Lung (tissue), 12 donors: ENCODE measurements around the gene RNF208. TPM values are rescaled to one million over a fixed set of nuclear protein-coding genes. Genes with fewer than 3 reads are reported as not detected.

Experiments
- ATAC-seq: fragments of 200-7000 bp; cut with Tn5 transposase; one replicate; pipeline ENCODE4 v1.9.1; 2020; ENCODE audit warnings: moderate number of reproducible peaks; ENCODE audit not compliant: insufficient read depth, low FRiP score
- DNase-seq, 3 donors: peaks; one replicate each; pipeline ENCODE4 v3.0.0-alpha.2; 2013 to 2017
- H3K27ac ChIP-seq, 2 donors: one replicate each; pipeline ENCODE4 v1.5.1; 2013; ENCODE audit warnings: mild to moderate bottlenecking in 2 of 2, moderate library complexity in 2 of 2, control low read depth in 1 of 2, inconsistent platforms in 1 of 2, low read depth in 1 of 2, low read length in 1 of 2
- H3K27me3 ChIP-seq, 3 donors: one replicate each; pipeline ENCODE4 v1.5.1; 2013; ENCODE audit warnings: low read length in 2 of 3; ENCODE audit not compliant: control insufficient read depth in 3 of 3, insufficient read depth in 3 of 3
- H3K36me3 ChIP-seq, 4 donors: one replicate each; pipeline ENCODE4 v1.5.1; 2013; ENCODE audit warnings: low read length in 4 of 4, mild to moderate bottlenecking in 1 of 4, moderate library complexity in 1 of 4; ENCODE audit not compliant: control insufficient read depth in 4 of 4, insufficient read depth in 4 of 4
- H3K4me1 ChIP-seq, 5 donors: one replicate each; pipeline ENCODE4 v1.5.1; 2013; ENCODE audit warnings: low read length in 5 of 5, mild to moderate bottlenecking in 2 of 5, moderate library complexity in 1 of 5; ENCODE audit not compliant: control insufficient read depth in 5 of 5, insufficient read depth in 5 of 5
- H3K4me3 ChIP-seq: one replicate; pipeline ENCODE4 v1.5.1; 2013; ENCODE audit warnings: mild to moderate bottlenecking, control low read depth, moderate library complexity
- H3K9ac ChIP-seq, 2 donors: one replicate each; pipeline ENCODE4 v1.5.1; 2013; ENCODE audit warnings: low read length in 2 of 2, control low read depth in 1 of 2; ENCODE audit not compliant: insufficient read depth in 1 of 2
- H3K9me3 ChIP-seq, 4 donors: one replicate each; pipeline ENCODE4 v1.5.1; 2013; ENCODE audit warnings: low read length in 3 of 4, mild to moderate bottlenecking in 1 of 4, moderate library complexity in 1 of 4; ENCODE audit not compliant: control insufficient read depth in 4 of 4, insufficient read depth in 3 of 4
- WGBS, 2 donors: extraction: QIAGEN DNeasy Blood & Tissue Kit; methylation state at CpG; one replicate each; pipeline ENCODE4 v1.1.7; 2013; 5-methylcytosine and 5-hydroxymethylcytosine counted together
- polyA plus RNA-seq, 2 donors: library from polyadenylated mRNA; stranded (reverse); fragments of 200-250 nt; gene quantifications; one replicate each; pipeline ENCODE4 v1.2.1, GENCODE V29; 2013
- total RNA-seq, 2 donors: library from RNA; depleted of rRNA in 1 of 2; stranded (reverse); fragments of >200 nt in 1 of 2; gene quantifications; one replicate each; pipeline ENCODE4 v1.2.1, GENCODE V29; 2014 to 2021
- TF ChIP-seq, protein P1 (sequence below): IDR thresholded peaks from 2 replicates; pipeline ENCODE4 v1.5.1; 2012; ENCODE audit warnings: mild to moderate bottlenecking; ENCODE audit errors: control extremely low read depth, extremely low read depth
- donor health status: control.
- donor health status: control.
- donor health status: Bipolar disorder and iron deficiency.
- donor health status: healthy.
- donor health status: DM: yes; HTN: yes; CAD: no.

Gene RNF208
- total and polyA plus RNA-seq, 4 donors = 1.7 to 12.0 (median 5.3) TPM

DNA sequence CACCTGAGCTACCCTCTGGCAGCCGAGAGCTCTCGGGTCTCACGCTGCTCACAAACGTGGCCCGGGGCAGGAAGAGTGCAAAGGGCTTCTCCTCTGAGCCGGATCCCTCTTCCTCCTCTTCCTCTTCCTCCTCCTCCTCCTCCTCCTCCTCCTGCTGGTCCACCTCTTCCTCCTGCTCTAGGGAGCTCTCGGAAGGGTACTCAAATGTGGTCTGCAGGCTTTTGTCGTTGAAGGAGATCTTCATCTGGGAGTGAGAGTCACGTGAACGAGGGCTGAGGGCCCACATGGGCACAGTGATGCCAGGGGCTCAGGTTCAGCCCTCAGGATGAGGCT, 29.6 kb downstream of the RNF208 start:
- H3K9ac ChIP-seq = no peak overlapping the region
- no peak overlapping the region for H3K27ac ChIP-seq

DNA sequence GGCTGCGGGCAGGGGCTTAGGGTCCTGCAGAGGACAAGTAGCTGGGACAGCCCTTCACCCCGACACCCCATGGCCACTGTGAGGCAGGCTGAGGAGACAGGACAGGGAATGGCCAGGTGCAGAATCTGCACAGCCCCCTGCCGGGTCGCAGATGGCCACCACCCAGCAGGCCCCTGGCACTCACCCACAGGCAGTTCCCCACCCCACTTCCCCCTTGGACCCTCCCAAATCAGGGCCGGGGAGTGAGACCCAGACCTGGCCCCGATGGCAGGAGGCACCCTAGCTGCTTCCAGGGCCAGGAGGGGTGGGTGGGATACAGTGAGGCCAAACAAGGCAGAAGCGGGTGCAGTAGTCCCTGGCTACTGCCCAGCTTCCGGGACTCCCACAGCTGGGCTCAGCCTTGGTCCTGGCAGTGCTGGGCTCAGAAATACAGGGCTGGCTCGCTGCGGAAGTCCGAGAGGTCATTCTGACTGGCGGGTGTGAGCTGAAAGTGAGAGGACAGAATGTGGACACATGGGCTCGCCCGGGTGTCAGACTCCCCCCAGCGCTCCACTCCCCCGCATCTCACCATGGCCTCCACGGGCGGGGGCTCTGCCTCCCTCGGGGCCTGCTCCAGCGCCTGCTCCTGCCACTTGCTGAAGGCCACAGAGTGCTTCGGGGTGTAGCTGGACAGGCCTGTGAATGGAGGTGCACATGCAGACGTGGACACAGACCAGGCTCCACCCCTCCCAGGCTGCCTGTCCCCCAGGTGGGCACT, 30.2 kb downstream of the RNF208 start:
- Histone ChIP-seq H3K9me3 (no peaks in the 10 kb centered on the region), H3K9ac (no peak overlapping the region), H3K36me3 (peaks cover 0 to 19% (median 4%) of the 10 kb centered on the region in 4 donors), H3K4me1 (peaks cover 14 to 28% (median 16%) of the 10 kb centered on the region in 5 donors), H3K27ac (no peak overlapping the region), H3K4me3 (no peak overlapping the region), H3K27me3 (no peaks in the 10 kb centered on the region)
- TF ChIP-seq, protein P1, sequence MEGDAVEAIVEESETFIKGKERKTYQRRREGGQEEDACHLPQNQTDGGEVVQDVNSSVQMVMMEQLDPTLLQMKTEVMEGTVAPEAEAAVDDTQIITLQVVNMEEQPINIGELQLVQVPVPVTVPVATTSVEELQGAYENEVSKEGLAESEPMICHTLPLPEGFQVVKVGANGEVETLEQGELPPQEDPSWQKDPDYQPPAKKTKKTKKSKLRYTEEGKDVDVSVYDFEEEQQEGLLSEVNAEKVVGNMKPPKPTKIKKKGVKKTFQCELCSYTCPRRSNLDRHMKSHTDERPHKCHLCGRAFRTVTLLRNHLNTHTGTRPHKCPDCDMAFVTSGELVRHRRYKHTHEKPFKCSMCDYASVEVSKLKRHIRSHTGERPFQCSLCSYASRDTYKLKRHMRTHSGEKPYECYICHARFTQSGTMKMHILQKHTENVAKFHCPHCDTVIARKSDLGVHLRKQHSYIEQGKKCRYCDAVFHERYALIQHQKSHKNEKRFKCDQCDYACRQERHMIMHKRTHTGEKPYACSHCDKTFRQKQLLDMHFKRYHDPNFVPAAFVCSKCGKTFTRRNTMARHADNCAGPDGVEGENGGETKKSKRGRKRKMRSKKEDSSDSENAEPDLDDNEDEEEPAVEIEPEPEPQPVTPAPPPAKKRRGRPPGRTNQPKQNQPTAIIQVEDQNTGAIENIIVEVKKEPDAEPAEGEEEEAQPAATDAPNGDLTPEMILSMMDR = no peak
- ATAC-seq = no peak
- no peak for DNase-seq
- WGBS, 2 donors = 90 to 93% methylated on average over 22 of the region's 22 CpGs

More for the DNA sequence above, 29.6 kb downstream of the RNF208 start:
- no peaks in the 10 kb centered on the region for H3K27me3 ChIP-seq
- DNase-seq = no peak
- no peaks in the 10 kb centered on the region for H3K9me3 ChIP-seq
- TF ChIP-seq, protein P1 = no peak
- no peak for ATAC-seq
- H3K4me1 ChIP-seq = peaks cover 11 to 23% (median 14%) of the 10 kb centered on the region in 5 donors
- 79 to 82% methylated on average over 9 to 10 of the region's 10 CpGs for WGBS, 2 donors
- H3K36me3 ChIP-seq = peaks cover 0 to 19% (median 4%) of the 10 kb centered on the region in 4 donors
- no peak overlapping the region for H3K4me3 ChIP-seq

DNA sequence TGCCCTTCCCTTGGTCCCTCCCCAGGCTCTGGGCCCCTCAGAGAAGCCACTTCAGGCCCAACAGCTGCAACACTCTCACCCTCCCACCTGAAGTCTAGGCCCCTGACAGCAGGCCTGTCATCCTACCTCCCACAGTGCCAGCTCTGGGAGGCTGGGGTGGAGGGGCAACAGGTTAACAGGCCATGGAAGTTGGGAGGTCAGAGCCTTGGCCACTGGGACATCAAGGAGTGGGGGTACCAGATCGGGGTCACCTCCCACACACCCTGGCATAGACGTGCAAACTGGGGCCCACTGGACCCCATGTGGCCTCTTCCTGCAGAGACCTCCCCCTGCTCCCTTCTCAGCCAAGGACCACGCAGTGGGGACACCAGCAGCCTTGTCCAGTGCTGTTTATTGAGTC, 30.8 kb downstream of the RNF208 start:
- whole genome bisulfite sequencing, 2 donors = 85 to 87% methylated on average over 3 of the region's 3 CpGs
- TF ChIP-seq, protein P1 = no peak
- H3K9ac ChIP-seq = no peak overlapping the region

More for the DNA sequence above, 30.8 kb downstream of the RNF208 start:
- ATAC-seq (no peak), DNase-seq (no peak)
- Histone ChIP-seq H3K4me3 (no peak overlapping the region), H3K9me3 (no peaks in the 10 kb centered on the region), H3K4me1 (peaks cover 14 to 34% (median 20%) of the 10 kb centered on the region in 5 donors), H3K27me3 (no peaks in the 10 kb centered on the region), H3K36me3 (peaks cover 0 to 24% (median 5%) of the 10 kb centered on the region in 4 donors), H3K27ac (no peak overlapping the region)
